ENCODE results near the gene C1orf185.
"Not testable (repeated sequence)": the region's sequence is repeated elsewhere in the genome, so short reads cannot be mapped to it uniquely, and the experiment has no call there.

The C1orf185 gene

GRCh38 chr1:51120629-51121028, 18.6 kb downstream of the C1orf185 start:
- no peak overlapping the region for H3K4me3 ChIP-seq (ENCODE audit: low read depth, low read length)
- no peak for DNase-seq (ENCODE audit: low read depth)
- no peak for TF ChIP-seq CTCF (IDR thresholded peaks at IDR 0.05; ENCODE audit: low read depth, low read length, missing control alignments)
- in situ Hi-C loops (cut with HindIII; ENCODE audit: low sequenced_read_pairs), result no loop called here

DNA sequence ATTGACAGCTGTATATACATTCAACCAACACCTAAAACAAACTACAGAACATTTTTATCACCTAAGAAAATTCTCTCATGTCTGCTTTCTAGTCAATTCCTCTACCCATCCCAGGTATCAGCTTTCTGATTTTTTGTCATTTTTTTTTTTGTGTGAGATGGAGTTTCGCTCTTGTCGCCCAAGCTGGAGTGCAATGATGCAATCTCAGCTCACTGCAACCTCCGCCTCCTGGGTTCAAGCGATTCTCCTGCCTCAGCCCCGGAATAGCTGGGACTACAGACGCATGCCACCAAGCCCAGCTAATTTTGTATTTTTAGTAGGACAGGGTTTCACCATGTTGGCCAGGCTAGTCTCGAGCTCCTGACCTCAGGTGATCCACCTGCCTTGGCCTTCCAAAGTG, 25.1 kb downstream of the C1orf185 start:
- DNase-seq (ENCODE audit: low read depth); H3K4me3 ChIP-seq (ENCODE audit: low read depth, low read length); in situ Hi-C loops (cut with HindIII; ENCODE audit: low sequenced_read_pairs): not testable (repeated sequence)

GRCh38 chr1:51131185-51131584, 29.2 kb downstream of the C1orf185 start:
- DNase-seq (ENCODE audit: low read depth), result no peak
- TF ChIP-seq CTCF (IDR thresholded peaks at IDR 0.05; ENCODE audit: low read depth, low read length, missing control alignments), result no peak
- no peak overlapping the region for H3K4me3 ChIP-seq (ENCODE audit: low read depth, low read length)
- in situ Hi-C loops (cut with HindIII; ENCODE audit: low sequenced_read_pairs), result no loop called here

DNA sequence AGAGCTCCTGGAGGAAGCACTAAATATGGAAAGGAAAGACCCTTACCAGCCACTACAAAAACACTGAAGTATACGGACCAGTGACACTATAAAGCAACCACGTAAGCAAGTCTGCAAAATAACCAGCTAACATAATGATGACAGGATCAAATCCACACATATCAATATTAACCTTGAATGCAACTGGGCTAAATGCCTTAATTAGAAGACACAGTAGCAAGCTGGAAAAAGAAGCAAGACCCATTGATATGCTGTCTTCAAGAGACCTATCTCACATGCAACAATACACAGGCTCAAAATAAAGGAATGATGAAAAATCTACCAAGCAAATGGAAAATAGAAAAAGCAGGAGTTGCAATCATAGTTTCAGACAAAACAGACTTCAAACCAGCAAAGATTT, 31.0 kb downstream of the C1orf185 start:
- in situ Hi-C loops (cut with HindIII; ENCODE audit: low sequenced_read_pairs), result no loop called here
- no peak overlapping the region for H3K4me3 ChIP-seq (ENCODE audit: low read depth, low read length)
- no peak for DNase-seq (ENCODE audit: low read depth)
- no peak for TF ChIP-seq CTCF (IDR thresholded peaks at IDR 0.05; ENCODE audit: low read depth, low read length, missing control alignments)

GRCh38 chr1:51137696-51138095, 35.7 kb downstream of the C1orf185 start:
- H3K4me3 ChIP-seq (ENCODE audit: low read depth, low read length); in situ Hi-C loops (cut with HindIII; ENCODE audit: low sequenced_read_pairs); DNase-seq (ENCODE audit: low read depth): not testable (repeated sequence)

DNA sequence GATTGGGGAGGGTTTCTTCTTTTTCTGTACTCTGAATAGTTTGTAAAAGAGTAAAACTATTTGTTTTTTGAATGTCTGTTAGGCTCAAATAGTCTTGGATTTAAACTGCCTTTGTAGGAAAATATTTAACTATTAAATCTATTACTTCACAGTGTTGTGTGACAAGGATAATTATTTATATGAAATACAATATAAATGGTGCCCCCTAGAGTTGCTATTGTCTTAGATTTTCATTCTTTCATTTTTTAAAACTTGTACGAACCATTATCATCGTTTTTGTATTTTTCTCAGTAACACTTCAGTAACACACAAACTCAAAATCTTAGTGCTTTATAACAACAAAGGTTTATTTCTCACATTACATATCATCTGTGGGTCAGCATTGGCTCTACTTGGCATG, 37.4 kb downstream of the C1orf185 start:
- in situ Hi-C loops (cut with HindIII; ENCODE audit: low sequenced_read_pairs), result no loop called here
- H3K4me3 ChIP-seq (ENCODE audit: low read depth, low read length), result no peak overlapping the region
- no peak for DNase-seq (ENCODE audit: low read depth)
- TF ChIP-seq CTCF (IDR thresholded peaks at IDR 0.05; ENCODE audit: low read depth, low read length, missing control alignments), result no peak

GRCh38 chr1:51147394-51147793, 45.4 kb downstream of the C1orf185 start:
- no peak overlapping the region for H3K4me3 ChIP-seq (ENCODE audit: low read depth, low read length)
- no peak for TF ChIP-seq CTCF (IDR thresholded peaks at IDR 0.05; ENCODE audit: low read depth, low read length, missing control alignments)
- in situ Hi-C loops (cut with HindIII; ENCODE audit: low sequenced_read_pairs), result no loop called here
- DNase-seq (ENCODE audit: low read depth), result no peak

- no peak for TF ChIP-seq CTCF (IDR thresholded peaks at IDR 0.05; ENCODE audit: low read depth, low read length, missing control alignments)
- H3K4me3 ChIP-seq (ENCODE audit: low read depth, low read length), result no peak overlapping the region
- in situ Hi-C loops (cut with HindIII; ENCODE audit: low sequenced_read_pairs), result no loop called here
- no peak for DNase-seq (ENCODE audit: low read depth)
Measured at GRCh38 chr1:51154776-51155175, 52.7 kb downstream of the C1orf185 start.

All from astrocyte of the cerebellum (primary cell).